ENCODE measurements around the gene PRKCH.

GRCh38 chr14:61463664-61464285 is 142.4 kb downstream of the PRKCH start:
- TF ChIP-seq EZH2phosphoT487 (IDR thresholded peaks at IDR 0.05; ENCODE audit: insufficient read depth, low read depth) (no peak), EZH2 (IDR thresholded peaks at IDR 0.05; ENCODE audit: insufficient read depth, poor library complexity, severe bottlenecking) (no peak)

All from GM23248 (cell line).